Esophagus muscularis mucosa (tissue), 4 donors: ENCODE data around the gene HOXB1.

ENCODE experiments used
- CTCF ChIP-seq, 3 experiments: fragments of 200-600 bp in 2 of 3; fragments of 450-650 bp in 1 of 3; sonication (generic) in 2 of 3; IDR thresholded peaks; one replicate each; pipeline ENCODE4 v1.5.1; 2017 to 2019; ENCODE audit warnings: antibody characterized with exemption in 3 of 3, mild to moderate bottlenecking in 2 of 3, moderate library complexity in 1 of 3
- EP300 ChIP-seq: sonication (generic); formaldehyde crosslinking; IDR thresholded peaks from one replicate; pipeline ENCODE4 v1.6.1; 2017; ENCODE audit warnings: antibody characterized with exemption
- POLR2A ChIP-seq: fragments of 450-650 bp; IDR thresholded peaks from one replicate; pipeline ENCODE4 v1.6.1; 2017; ENCODE audit warnings: antibody characterized with exemption, moderate library complexity, mild to moderate bottlenecking, low read depth
- POLR2AphosphoS5 ChIP-seq, 2 donors: sonication (generic); formaldehyde crosslinking; IDR thresholded peaks; one replicate each; pipeline ENCODE4 v1.6.1; 2017; ENCODE audit warnings: antibody characterized with exemption in 2 of 2

GRCh38 chr17:48543107-48543853, 12.5 kb upstream of the HOXB1 start:
- peak in 2 of 3 experiments; percentile 14 to 32 for TF ChIP-seq CTCF (IDR thresholded peaks at IDR 0.05)
- TF ChIP-seq POLR2AphosphoS5 (IDR thresholded peaks at IDR 0.05), result peak in 1 of 2 donors; percentile 24
- no peak for TF ChIP-seq EP300
- no peak for TF ChIP-seq POLR2A
